Measurements from ENCODE around the gene PIEZO1. TPM values are rescaled to one million over a fixed set of nuclear protein-coding genes. Genes with fewer than 3 reads are reported as not detected.
A peak's percentile ranks its signal among the peaks of the same experiment; 100 is the strongest.

Gene PIEZO1
- total and polyA plus RNA-seq, 2 donors from 2014 or later, result 103 to 124 TPM

- peaks cover 0 to 2% (median 0%) of the 10 kb centered on the region in 3 donors for H3K36me3 ChIP-seq (ENCODE audit: control insufficient read depth in 2 of 3, insufficient read depth in 3 of 3, low read length in 3 of 3)
- DNase-seq (peak in 2 of 5 donors; percentile 35 to 46), FAIRE-seq (no peak)
- intact Hi-C loops (cut with DNase I), result no loop called here
- no peaks in the 10 kb centered on the region for H3K9me3 ChIP-seq (ENCODE audit: control insufficient read depth in 2 of 3, insufficient read depth in 1 of 3, low read length in 3 of 3)
- no peak overlapping the region for H3K9ac ChIP-seq (ENCODE audit: low read length in 3 of 3)
- no peak overlapping the region for H3K27ac ChIP-seq (ENCODE audit: low read depth in 2 of 2, low read length in 2 of 2)
- H3K4me1 ChIP-seq (ENCODE audit: control insufficient read depth in 2 of 3, insufficient read depth in 2 of 3, low read depth in 1 of 3, low read length in 3 of 3), result peaks cover 0 to 2% (median 0%) of the 10 kb centered on the region in 3 donors
- no peaks in the 10 kb centered on the region for H3K27me3 ChIP-seq (ENCODE audit: control insufficient read depth, insufficient read depth, low read length)
- TF ChIP-seq CTCF (IDR thresholded peaks at IDR 0.05; ENCODE audit: borderline replicate concordance, extremely low read depth, insufficient read depth), result no peak
- H3K4me3 ChIP-seq (ENCODE audit: low read length in 3 of 3), result no peak overlapping the region
Observed at GRCh38 chr16:88818575-88818874, 33.5 kb upstream of the PIEZO1 start.

GRCh38 chr16:88817785-88818574 is 33.0 kb upstream of the PIEZO1 start:
- FAIRE-seq, result no peak

GRCh38 chr16:88816736-88817535 is 31.9 kb upstream of the PIEZO1 start:
- TF ChIP-seq CTCF (IDR thresholded peaks at IDR 0.05; ENCODE audit: borderline replicate concordance, extremely low read depth, insufficient read depth), result no peak
- DNase-seq (no peak), FAIRE-seq (no peak)
- Histone ChIP-seq H3K4me1 (ENCODE audit: control insufficient read depth in 2 of 3, insufficient read depth in 2 of 3, low read depth in 1 of 3, low read length in 3 of 3) (peaks cover 0 to 2% (median 0%) of the 10 kb centered on the region in 3 donors), H3K4me3 (ENCODE audit: low read length in 3 of 3) (no peak overlapping the region), H3K9ac (ENCODE audit: low read length in 3 of 3) (no peak overlapping the region), H3K36me3 (ENCODE audit: control insufficient read depth in 2 of 3, insufficient read depth in 3 of 3, low read length in 3 of 3) (no peaks in the 10 kb centered on the region), H3K27ac (ENCODE audit: low read depth in 2 of 2, low read length in 2 of 2) (no peak overlapping the region), H3K9me3 (ENCODE audit: control insufficient read depth in 2 of 3, insufficient read depth in 1 of 3, low read length in 3 of 3) (no peaks in the 10 kb centered on the region), H3K27me3 (ENCODE audit: control insufficient read depth, insufficient read depth, low read length) (no peaks in the 10 kb centered on the region)
- intact Hi-C loops (cut with DNase I), result no loop called here

More at GRCh38 chr16:88817785-88818574, 33.0 kb upstream of the PIEZO1 start:
- Histone ChIP-seq H3K4me3 (ENCODE audit: low read length in 3 of 3) (no peak overlapping the region), H3K36me3 (ENCODE audit: control insufficient read depth in 2 of 3, insufficient read depth in 3 of 3, low read length in 3 of 3) (peaks cover 0 to under 1% (median 0%) of the 10 kb centered on the region in 3 donors), H3K27ac (ENCODE audit: low read depth in 2 of 2, low read length in 2 of 2) (no peak overlapping the region), H3K9ac (ENCODE audit: low read length in 3 of 3) (no peak overlapping the region), H3K9me3 (ENCODE audit: control insufficient read depth in 2 of 3, insufficient read depth in 1 of 3, low read length in 3 of 3) (no peaks in the 10 kb centered on the region), H3K27me3 (ENCODE audit: control insufficient read depth, insufficient read depth, low read length) (no peaks in the 10 kb centered on the region), H3K4me1 (ENCODE audit: control insufficient read depth in 2 of 3, insufficient read depth in 2 of 3, low read depth in 1 of 3, low read length in 3 of 3) (peaks cover 0 to 2% (median 0%) of the 10 kb centered on the region in 3 donors)
- peak in 1 of 5 donors; percentile 22 for DNase-seq
- intact Hi-C loops (cut with DNase I), result no loop called here
- TF ChIP-seq CTCF (IDR thresholded peaks at IDR 0.05; ENCODE audit: borderline replicate concordance, extremely low read depth, insufficient read depth), result no peak

Measured in kidney (tissue), 14 donors.